Dedifferentiated amniotic fluid mesenchymal stem cell (primary cell): ENCODE measurements around the gene DEFB126.
"Not testable (repeated sequence)": the region's sequence is repeated elsewhere in the genome, so short reads cannot be mapped to it uniquely, and the experiment has no call there.

Source experiments
- DNase-seq: peaks from one replicate; pipeline ENCODE4 v3.0.0-alpha.2; 2016; ENCODE audit errors: extremely low spot score

The DEFB126 gene

GRCh38 chr20:142290-142689 is at the start of gene DEFB126:
DEFB126 (plus strand) TSS chr20:142590; CDS start chr20:142629, 39 bp downstream.
- DNase-seq: no peak

- no peak for DNase-seq
These were observed 48.7 kb upstream of the DEFB126 start for GRCh38 chr20:93641-94040.

- no peak for DNase-seq
These were observed 47.2 kb upstream of the DEFB126 start for GRCh38 chr20:95215-95614.

- not testable (repeated sequence) for DNase-seq
These were observed 44.7 kb upstream of the DEFB126 start for GRCh38 chr20:97691-98090.

GRCh38 chr20:101975-102374 is 40.4 kb upstream of the DEFB126 start:
- DNase-seq: no peak

- DNase-seq: no peak
These were observed 38.9 kb upstream of the DEFB126 start for GRCh38 chr20:103456-103855.

GRCh38 chr20:112396-112795 is 30.0 kb upstream of the DEFB126 start:
- no peak for DNase-seq

- no peak for DNase-seq
These were observed 24.9 kb upstream of the DEFB126 start for GRCh38 chr20:117518-117917.

GRCh38 chr20:129786-130323 is 12.5 kb upstream of the DEFB126 start:
- not testable (repeated sequence) for DNase-seq

GRCh38 chr20:137668-138490 is 4.5 kb upstream of the DEFB126 start:
- DNase-seq: no peak

GRCh38 chr20:145877-146276 is 3.5 kb downstream of the DEFB126 start:
- no peak for DNase-seq

- no peak for DNase-seq
These were observed 9.7 kb downstream of the DEFB126 start for GRCh38 chr20:152131-152530.

GRCh38 chr20:157154-157553 is 14.8 kb downstream of the DEFB126 start, which contains the start of gene DEFB127:
DEFB127 (plus strand) TSS chr20:157454; CDS start chr20:157545, 91 bp downstream.
- no peak for DNase-seq

- no peak for DNase-seq
These were observed 22.2 kb downstream of the DEFB126 start for GRCh38 chr20:164618-165017.

GRCh38 chr20:168876-169275 is 26.5 kb downstream of the DEFB126 start:
- no peak for DNase-seq

- DNase-seq: no peak
These were observed 41.9 kb downstream of the DEFB126 start for GRCh38 chr20:184288-184687.

GRCh38 chr20:187733-188132 is 45.3 kb downstream of the DEFB126 start:
- DNase-seq: no peak

- no peak for DNase-seq
These were observed 47.2 kb downstream of the DEFB126 start, which contains the start of gene DEFB128 for GRCh38 chr20:189611-190010. DEFB128 (minus strand) TSS chr20:189711; CDS start chr20:189623, 88 bp downstream.
